GM23338 (cell line): ENCODE results near the gene ARHGEF40. TPM values are rescaled to one million over a fixed set of nuclear protein-coding genes. Genes with fewer than 3 reads are reported as not detected.

ENCODE experiments used
- ATAC-seq: fragments of 200-7000 bp; cut with Tn5 transposase; 3 replicates; pipeline ENCODE4 v1.9.1; 2020
- DNase-seq: peaks from one replicate; pipeline ENCODE4 v3.0.0-alpha.2; 2015; ENCODE audit warnings: low spot score
- H2AFZ ChIP-seq: fragments of 200-600 bp; sonication (generic); 2 replicates; pipeline ENCODE4 v1.8.0; 2016; ENCODE audit warnings: antibody characterized with exemption, mild to moderate bottlenecking, moderate library complexity
- H3F3A ChIP-seq: fragments of 200-600 bp; sonication (generic); replicated peaks from 2 replicates; pipeline ENCODE4 v1.8.0; 2017; ENCODE audit warnings: antibody characterized with exemption, mixed run types, low read depth
- H3K27ac ChIP-seq: fragments of 200-600 bp; sonication (generic); 2 replicates; pipeline ENCODE4 v1.6.1; 2016; ENCODE audit warnings: low read depth
- H3K27me3 ChIP-seq: fragments of 200-600 bp; sonication (generic); 2 replicates; pipeline ENCODE4 v1.8.0; 2016; ENCODE audit warnings: mild to moderate bottlenecking, mixed run types, moderate library complexity; ENCODE audit not compliant: insufficient read depth
- H3K36me3 ChIP-seq: fragments of 200-600 bp; sonication (generic); 2 replicates; pipeline ENCODE4 v1.8.0; 2016; ENCODE audit warnings: mild to moderate bottlenecking; ENCODE audit not compliant: insufficient read depth
- H3K4me1 ChIP-seq: fragments of 200-600 bp; sonication (generic); 2 replicates; pipeline ENCODE4 v1.8.0; 2016; ENCODE audit warnings: mild to moderate bottlenecking, moderate library complexity; ENCODE audit not compliant: insufficient read depth
- H3K4me2 ChIP-seq: fragments of 200-600 bp; sonication (generic); 2 replicates; pipeline ENCODE4 v1.7.1; 2017; ENCODE audit warnings: mixed run types
- H3K4me3 ChIP-seq: fragments of 200-600 bp; sonication (generic); 2 replicates; pipeline ENCODE4 v1.6.1; 2016; ENCODE audit warnings: mixed run types
- H3K79me2 ChIP-seq: fragments of 200-600 bp; sonication (generic); replicated peaks from 2 replicates; pipeline ENCODE4 v1.8.0; 2017; ENCODE audit warnings: mild to moderate bottlenecking; ENCODE audit not compliant: insufficient read depth
- H3K9me2 ChIP-seq: fragments of 200-600 bp; sonication (generic); 2 replicates; pipeline ENCODE4 v1.8.0; 2017; ENCODE audit not compliant: insufficient read depth
- H4K20me1 ChIP-seq: fragments of 200-600 bp; sonication (generic); replicated peaks from 2 replicates; pipeline ENCODE4 v1.8.0; 2017; ENCODE audit warnings: mild to moderate bottlenecking; ENCODE audit not compliant: insufficient read depth
- H3K27ac Mint-ChIP-seq: 2 replicates; pipeline ENCODE4 v1.8.0; 2020; ENCODE audit warnings: inconsistent platforms, mild to moderate bottlenecking, moderate library complexity, mixed read lengths
- H3K27me3 Mint-ChIP-seq: 3 replicates; pipeline ENCODE4 v1.8.0; 2022; ENCODE audit warnings: low read depth, mild to moderate bottlenecking, moderate library complexity, mixed read lengths, inconsistent platforms; ENCODE audit not compliant: insufficient read depth, poor library complexity
- H3K36me3 Mint-ChIP-seq: 3 replicates; pipeline ENCODE4 v1.8.0; 2021; ENCODE audit warnings: low read depth, mild to moderate bottlenecking, inconsistent platforms, moderate library complexity, mixed read lengths
- H3K4me1 Mint-ChIP-seq: 3 replicates; pipeline ENCODE4 v1.8.0; 2020; ENCODE audit warnings: mild to moderate bottlenecking, inconsistent platforms, mixed read lengths
- H3K4me3 Mint-ChIP-seq: 3 replicates; pipeline ENCODE4 v1.8.0; 2021; ENCODE audit warnings: moderate library complexity, mild to moderate bottlenecking, inconsistent platforms, mixed read lengths
- H3K9me3 Mint-ChIP-seq: 3 replicates; pipeline ENCODE4 v1.8.0; 2020; ENCODE audit warnings: moderate library complexity, mild to moderate bottlenecking, inconsistent platforms, mixed read lengths
- CTCF ChIP-seq, 2 experiments: fragments of 200-600 bp in 1 of 2; sonication (generic) in 1 of 2; conservative IDR thresholded peaks; 2 replicates each; pipeline versions ENCODE4 v1.5.1 to v1.6.1; 2016 to 2017; ENCODE audit warnings: antibody characterized with exemption in 2 of 2, low read depth in 2 of 2, mild to moderate bottlenecking in 2 of 2, moderate library complexity in 1 of 2
- JUNB ChIP-seq: IDR thresholded peaks from one replicate; pipeline ENCODE4 v1.6.1; 2016; ENCODE audit warnings: antibody characterized with exemption; ENCODE audit not compliant: unreplicated experiment
- microRNA-seq: library from miRNA; unstranded; fragments of <30 nt; microRNA quantifications from one replicate; pipeline ENCODE4, GENCODE V29; 2017
- polyA plus RNA-seq: library from polyadenylated mRNA; unstranded; fragments of >200 nt; fragmentation: Nextera tagmentation; extraction: Ambion mirVana; gene quantifications from 2 replicates; pipeline ENCODE4 v1.2.1, GENCODE V29; 2016
- small RNA-seq: library from RNA; depleted of rRNA; stranded (forward); fragments of <200 nt; gene quantifications from one replicate; pipeline ENCODE3, GENCODE V24; 2014; ENCODE audit warnings: low replicate concordance
- total RNA-seq: library from RNA; depleted of rRNA; stranded (reverse); fragments of >200 nt; shearing (Covaris generic); gene quantifications from 2 replicates; pipeline ENCODE4 v1.2.3, GENCODE V29; 2014; rRNA removed

The ARHGEF40 gene
- total and polyA plus RNA-seq, 2 experiments from 2014 or later, result 17.7 to 44.6 TPM

- H3K36me3 Mint-ChIP-seq, result peaks cover 4% of the 10 kb centered on the region; the same call in 2 of the 3 replicates
- Histone ChIP-seq H3K4me2 (no peak overlapping the region), H3K4me3 (no peak overlapping the region), H4K20me1 (no peaks in the 10 kb centered on the region), H3K27me3 (no peaks in the 10 kb centered on the region), H3K9me2 (no peaks in the 10 kb centered on the region), H3K27ac (no peak overlapping the region), H3K79me2 (no peaks in the 10 kb centered on the region), H3K36me3 (0 out of 2 replicates have a peak, but pooled peaks cover 3% of the 10 kb centered on the region), H3K4me1 (peaks cover 10% of the 10 kb centered on the region), H2AFZ (no peak overlapping the region), H3F3A (no peaks in the 10 kb centered on the region)
- peaks cover 4% of the 10 kb centered on the region for H3K9me3 Mint-ChIP-seq
- DNase-seq (peak; percentile 36), ATAC-seq (no peak)
- TF ChIP-seq CTCF (conservative IDR thresholded peaks at IDR 0.05; ENCODE audit: low read depth in 2 of 2) (peak; percentile 46 to 96), JUNB (no peak)
- no peak overlapping the region for H3K27ac Mint-ChIP-seq
- no peaks in the 10 kb centered on the region for H3K27me3 Mint-ChIP-seq
- no peak overlapping the region for H3K4me3 Mint-ChIP-seq
- peaks cover 11% of the 10 kb centered on the region for H3K4me1 Mint-ChIP-seq
Measured at GRCh38 chr14:21136024-21136423, 65.9 kb downstream of the ARHGEF40 start.

Small RNAs within 50 kb of the gene (microRNA-seq; reads per million reads assigned to microRNA genes)
- gene MIR6717, result not detected

Small RNAs within 50 kb of the gene (small RNA-seq; reads per million reads assigned to genes)
- gene RNU6-252P, result not detected

Other genes starting within 250 kb of the ARHGEF40 start
- gene RNASE3, start 178.9 kb upstream of the ARHGEF40 start, total RNA-seq, result not detected in 2 replicates
- gene RNASE3, start 178.9 kb upstream of the ARHGEF40 start, polyA plus RNA-seq, result not detected in 2 replicates
- not detected in 2 replicates for gene RNASE2, start 114.8 kb upstream of the ARHGEF40 start, total RNA-seq
- not detected in 2 replicates for gene RNASE2, start 114.8 kb upstream of the ARHGEF40 start, polyA plus RNA-seq
- gene METTL17, start 80.3 kb upstream of the ARHGEF40 start, total RNA-seq, result 156 and 163 TPM in 2 replicates
- gene METTL17, start 80.3 kb upstream of the ARHGEF40 start, polyA plus RNA-seq, result 74.9 and 77.7 TPM in 2 replicates
- gene SLC39A2, start 71.0 kb upstream of the ARHGEF40 start, total RNA-seq, result not detected in 2 replicates
- not detected in 2 replicates for gene SLC39A2, start 71.0 kb upstream of the ARHGEF40 start, polyA plus RNA-seq
- 15.2 and 20.6 TPM in 2 replicates for gene NDRG2, start 45.2 kb upstream of the ARHGEF40 start, total RNA-seq
- gene NDRG2, start 45.2 kb upstream of the ARHGEF40 start, polyA plus RNA-seq, result 8.8 and 10.5 TPM in 2 replicates
- gene TPPP2, start 40.1 kb upstream of the ARHGEF40 start, total RNA-seq, result not detected in 2 replicates
- not detected in 2 replicates for gene TPPP2, start 40.1 kb upstream of the ARHGEF40 start, polyA plus RNA-seq
- not detected in 2 replicates for gene RNASE13, start 35.5 kb upstream of the ARHGEF40 start, total RNA-seq
- gene RNASE13, start 35.5 kb upstream of the ARHGEF40 start, polyA plus RNA-seq, result not detected in 2 replicates
- gene RNASE7, start 27.9 kb upstream of the ARHGEF40 start, total RNA-seq, result not detected in 2 replicates
- not detected in 2 replicates for gene RNASE7, start 27.9 kb upstream of the ARHGEF40 start, polyA plus RNA-seq
- not detected in 2 replicates for gene RNASE8, start 12.5 kb upstream of the ARHGEF40 start, total RNA-seq
- gene RNASE8, start 12.5 kb upstream of the ARHGEF40 start, polyA plus RNA-seq, result not detected in 2 replicates
- 148 and 153 TPM in 2 replicates for gene ZNF219, start 28.4 kb downstream of the ARHGEF40 start, total RNA-seq
- gene ZNF219, start 28.4 kb downstream of the ARHGEF40 start, polyA plus RNA-seq, result 35.5 and 37.7 TPM in 2 replicates
- 0.59 TPM in 1 of 2 replicates, not detected in the other for gene TMEM253, start 30.8 kb downstream of the ARHGEF40 start, total RNA-seq
- gene TMEM253, start 30.8 kb downstream of the ARHGEF40 start, polyA plus RNA-seq, result 0.95 and 2.7 TPM in 2 replicates
- not detected in 2 replicates for gene OR5AU1, start 85.8 kb downstream of the ARHGEF40 start, total RNA-seq
- not detected in 2 replicates for gene OR5AU1, start 85.8 kb downstream of the ARHGEF40 start, polyA plus RNA-seq
- 1,259 and 1,323 TPM in 2 replicates for gene HNRNPC, start 199.1 kb downstream of the ARHGEF40 start, total RNA-seq
- gene HNRNPC, start 199.1 kb downstream of the ARHGEF40 start, polyA plus RNA-seq, result 1,257 and 1,296 TPM in 2 replicates
- 0.93 and 1.6 TPM in 2 replicates for gene RPGRIP1, start 209.8 kb downstream of the ARHGEF40 start, total RNA-seq
- 0.24 and 0.26 TPM in 2 replicates for gene RPGRIP1, start 209.8 kb downstream of the ARHGEF40 start, polyA plus RNA-seq